SK-N-SH (cell line): Measurements from ENCODE around the gene GRIA1. TPM values are rescaled to one million over a fixed set of nuclear protein-coding genes. Genes with fewer than 3 reads are reported as not detected.

ENCODE experiments used
- CTCF ChIA-PET: fragments of 300-600, 350-600 bp; formaldehyde crosslinking; extraction: SDS; loops from one replicate; lab custom pipeline; 2021; lab: Yijun Ruan, JAX
- POLR2A ChIA-PET: fragments of 350-600 bp; sonication (Branson Sonifier 250); formaldehyde crosslinking; extraction: SDS; loops from one replicate; lab custom pipeline; 2020; ENCODE audit warnings: antibody characterized with exemption, inconsistent platforms; lab: Yijun Ruan, JAX
- DNase-seq: peaks from one replicate; pipeline ENCODE4 v3.0.0; 2012
- H2AFZ ChIP-seq: fragments of 200-600 bp; sonication (generic); 2 replicates; pipeline ENCODE4 v1.8.1; 2016; ENCODE audit warnings: antibody characterized with exemption, mild to moderate bottlenecking, low read depth
- H3F3A ChIP-seq: fragments of 200-600 bp; sonication (generic); replicated peaks from 2 replicates; pipeline ENCODE3; 2016; ENCODE audit warnings: antibody characterized with exemption, mild to moderate bottlenecking; ENCODE audit not compliant: insufficient read depth
- H3K27ac ChIP-seq, 2 experiments: fragments of 200-500 bp in 1 of 2; fragments of 200-600 bp in 1 of 2; sonication (Bioruptor generic) in 1 of 2; sonication (generic), shearing (Covaris generic) in 1 of 2; 2 replicates each; pipeline versions ENCODE4 v1.5.1 to v1.6.1; 2014 to 2016; ENCODE audit warnings: low read depth in 2 of 2, inconsistent platforms in 1 of 2, low read length in 1 of 2, mild to moderate bottlenecking in 1 of 2, mixed read lengths in 1 of 2
- H3K27me3 ChIP-seq: fragments of 200-600 bp; sonication (generic), shearing (Covaris generic); 2 replicates; pipeline ENCODE4 v1.6.1; 2016; ENCODE audit warnings: mixed run types; ENCODE audit not compliant: insufficient read depth
- H3K36me3 ChIP-seq, 2 experiments: fragments of 200-500 bp in 1 of 2; fragments of 200-600 bp in 1 of 2; sonication (Bioruptor generic) in 1 of 2; sonication (generic) in 1 of 2; replicated peaks in 1 of 2; 2 replicates each; pipeline versions ENCODE3 to v1.5.1; 2014 to 2016; ENCODE audit warnings: low read length in 1 of 2, mild to moderate bottlenecking in 1 of 2; ENCODE audit not compliant: insufficient read depth in 2 of 2, control insufficient read depth in 1 of 2
- H3K4me1 ChIP-seq, 2 experiments: fragments of 200-500 bp in 1 of 2; fragments of 200-600 bp in 1 of 2; sonication (Bioruptor generic) in 1 of 2; sonication (generic), shearing (Covaris generic) in 1 of 2; 2 replicates each; pipeline versions ENCODE4 v1.5.1 to v1.6.1; 2014 to 2016; ENCODE audit warnings: low read depth in 1 of 2, low read length in 1 of 2, mixed run types in 1 of 2; ENCODE audit not compliant: insufficient read depth in 2 of 2, control insufficient read depth in 1 of 2
- H3K4me2 ChIP-seq: fragments of 200-600 bp; sonication (generic), shearing (Covaris generic); 2 replicates; pipeline ENCODE4 v1.6.1; 2017; ENCODE audit warnings: mixed run types
- H3K4me3 ChIP-seq, 2 experiments: fragments of 200-500 bp in 1 of 2; fragments of 200-600 bp in 1 of 2; sonication (Bioruptor generic) in 1 of 2; sonication (generic), shearing (Covaris generic) in 1 of 2; 2 replicates each; pipeline versions ENCODE4 v1.5.1 to v1.8.1; 2014 to 2016; ENCODE audit warnings: low read depth in 2 of 2, inconsistent platforms in 1 of 2, low read length in 1 of 2, mild to moderate bottlenecking in 1 of 2, mixed read lengths in 1 of 2, moderate library complexity in 1 of 2
- H3K79me2 ChIP-seq: fragments of 200-600 bp; sonication (generic); 2 replicates; pipeline ENCODE4 v1.8.1; 2017; ENCODE audit warnings: mild to moderate bottlenecking; ENCODE audit not compliant: insufficient read depth
- H3K9ac ChIP-seq: fragments of 200-600 bp; sonication (generic); 2 replicates; pipeline ENCODE4 v1.6.1; 2017; ENCODE audit warnings: mixed run types
- H3K9me2 ChIP-seq: fragments of 200-600 bp; sonication (generic); 2 replicates; pipeline ENCODE4 v1.6.1; 2017; ENCODE audit warnings: mixed run types
- H3K9me3 ChIP-seq: fragments of 200-600 bp; sonication (generic); 2 replicates; pipeline ENCODE4 v1.6.1; 2017; ENCODE audit warnings: mixed run types, mild to moderate bottlenecking, moderate library complexity
- H4K20me1 ChIP-seq: fragments of 200-600 bp; sonication (generic); 2 replicates; pipeline ENCODE4 v1.6.1; 2017; ENCODE audit warnings: mild to moderate bottlenecking, mixed run types; ENCODE audit not compliant: insufficient read depth
- ELF1 ChIP-seq: IDR thresholded peaks from 2 replicates; pipeline ENCODE4 v1.4.0; 2012
- FOXJ3 ChIP-seq: sonication (generic); formaldehyde crosslinking; IDR thresholded peaks from 2 replicates; pipeline ENCODE4 v1.5.1; 2020; ENCODE audit warnings: mild to moderate bottlenecking, missing genetic modification reagents
- MEF2A ChIP-seq: IDR thresholded peaks from 2 replicates; pipeline ENCODE4 v1.4.0; 2012; ENCODE audit warnings: low read depth, borderline replicate concordance
- MXI1 ChIP-seq: IDR thresholded peaks from 2 replicates; pipeline ENCODE4 v1.6.1; 2012; ENCODE audit warnings: mild to moderate bottlenecking, low read depth, low read length, improper control_type of control experiment
- NFIC ChIP-seq: IDR thresholded peaks from 2 replicates; pipeline ENCODE4 v1.4.0; 2012; ENCODE audit warnings: borderline replicate concordance
- RCOR1 ChIP-seq: fragments of 150-350 bp; IDR thresholded peaks from 2 replicates; pipeline ENCODE4 v1.6.1; 2017; ENCODE audit warnings: antibody characterized with exemption, low read length
- TCF12 ChIP-seq: IDR thresholded peaks from 2 replicates; pipeline ENCODE4 v1.4.0; 2012
- YY1 ChIP-seq: IDR thresholded peaks from 2 replicates; pipeline ENCODE4 v1.4.0; 2012; ENCODE audit warnings: low read depth, mild to moderate bottlenecking
- WGBS: methylation state at CpG from one replicate; pipeline ENCODE4 v1.1.6; 2017; ENCODE audit warnings: low lambda C conversion rate; 5-methylcytosine and 5-hydroxymethylcytosine counted together
- polyA plus RNA-seq, 3 experiments: library from polyadenylated mRNA; depleted of rRNA; stranded (reverse); fragments of >200 nt; gene quantifications; 2 replicates each; pipeline ENCODE4 v1.2.3, GENCODE V29; 2012
- TF ChIP-seq, protein P1 (sequence below): IDR thresholded peaks from 2 replicates; pipeline ENCODE4; 2012
- TF ChIP-seq, protein P2 (sequence below): fragments of 150-350 bp; IDR thresholded peaks from 2 replicates; pipeline ENCODE4 v1.6.1; 2017; ENCODE audit warnings: antibody characterized with exemption, low read length, low read depth, borderline replicate concordance
- TF ChIP-seq, protein P3 (sequence below): fragments of 200-600 bp; sonication (generic); IDR thresholded peaks from 2 replicates; pipeline ENCODE4 v1.6.1; 2017; ENCODE audit warnings: antibody characterized with exemption, mild to moderate bottlenecking, moderate library complexity
- TF ChIP-seq, protein P4 (sequence below): IDR thresholded peaks from 2 replicates; pipeline ENCODE4 v1.6.1; 2012; ENCODE audit warnings: mild to moderate bottlenecking, low read depth, low read length, moderate library complexity
- TF ChIP-seq, protein P5 (sequence below): IDR thresholded peaks from 2 replicates; pipeline ENCODE4 v1.4.0; 2012; ENCODE audit warnings: low read depth, borderline replicate concordance

The GRIA1 gene
- polyA plus RNA-seq, 1 of the 3 experiments (the other 2 are of a cell fraction), result 0.35 TPM

DNA sequence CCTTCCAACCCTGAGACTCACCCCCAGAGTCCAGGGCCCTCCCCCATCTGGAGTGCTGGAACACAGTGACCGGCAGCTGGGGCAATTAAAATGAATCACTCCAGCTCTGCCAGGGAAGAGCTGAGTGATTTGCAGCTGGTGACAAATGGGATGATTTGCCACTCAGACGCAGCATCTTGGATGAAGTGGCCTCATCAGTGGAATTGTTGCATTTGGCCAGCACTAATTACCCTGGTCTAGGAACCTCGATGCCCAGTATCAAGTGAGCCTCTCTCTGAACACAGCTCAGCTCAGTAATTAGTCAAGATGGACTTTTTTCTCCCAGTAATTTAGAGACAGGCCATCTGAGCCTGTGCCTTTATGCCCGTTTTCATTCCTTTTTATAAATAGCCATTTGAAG is 259.5 kb downstream of the GRIA1 start:
- Histone ChIP-seq H3K4me1 (peaks cover 0 to 21% of the 10 kb centered on the region in 2 experiments; a peak in 1 of 4 replicates), H3K27me3 (no peaks in the 10 kb centered on the region), H2AFZ (no peak overlapping the region), H3K27ac (no peak overlapping the region), H3K9ac (no peak overlapping the region), H4K20me1 (no peaks in the 10 kb centered on the region), H3K4me2 (no peak overlapping the region), H3K36me3 (no peaks in the 10 kb centered on the region), H3K9me3 (no peaks in the 10 kb centered on the region), H3K4me3 (no peak overlapping the region), H3K9me2 (no peaks in the 10 kb centered on the region), H3F3A (no peaks in the 10 kb centered on the region), H3K79me2 (no peaks in the 10 kb centered on the region)
- TF ChIP-seq MEF2A (no peak), TCF12 (peak; percentile 45)
- TF ChIP-seq, protein P1, sequence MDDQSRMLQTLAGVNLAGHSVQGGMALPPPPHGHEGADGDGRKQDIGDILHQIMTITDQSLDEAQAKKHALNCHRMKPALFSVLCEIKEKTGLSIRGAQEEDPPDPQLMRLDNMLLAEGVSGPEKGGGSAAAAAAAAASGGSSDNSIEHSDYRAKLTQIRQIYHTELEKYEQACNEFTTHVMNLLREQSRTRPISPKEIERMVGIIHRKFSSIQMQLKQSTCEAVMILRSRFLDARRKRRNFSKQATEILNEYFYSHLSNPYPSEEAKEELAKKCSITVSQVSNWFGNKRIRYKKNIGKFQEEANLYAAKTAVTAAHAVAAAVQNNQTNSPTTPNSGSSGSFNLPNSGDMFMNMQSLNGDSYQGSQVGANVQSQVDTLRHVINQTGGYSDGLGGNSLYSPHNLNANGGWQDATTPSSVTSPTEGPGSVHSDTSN, result peak; percentile 53; the same call in 1 of the 2 replicates
- DNase-seq, result no peak
- CTCF ChIA-PET, result interaction anchor here (1.2 kb wide), 1 partner anchor 253 kb away, joined by 3 read pairs; no protein-coding TSS in a partner anchor
- WGBS, result 32% methylated on average over 4 of the region's 4 CpGs
- POLR2A ChIA-PET, result interaction anchor here (0.7 to 0.8 kb wide), 2 partner anchors 28 to 648 kb away, joined by 3 read pairs; no protein-coding TSS in a partner anchor

DNA sequence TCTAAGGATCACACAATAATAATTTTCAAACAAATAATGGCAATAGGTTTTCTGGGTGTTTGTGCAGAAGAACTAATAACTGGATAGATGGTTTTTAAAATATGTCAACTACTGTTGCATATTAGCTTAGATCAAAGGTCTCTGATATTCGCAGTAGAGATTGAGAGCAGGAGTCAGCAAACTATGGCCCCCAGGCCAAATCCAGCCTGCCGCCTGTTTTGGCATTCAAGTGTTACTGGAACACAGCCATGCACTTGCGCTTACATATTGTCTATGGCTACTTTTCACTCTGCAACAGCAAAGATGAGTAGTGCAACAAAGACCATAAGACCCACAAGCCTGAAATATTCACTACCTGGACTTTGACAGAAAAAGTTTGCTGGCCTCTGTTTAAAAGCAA is 260.8 kb downstream of the GRIA1 start:
- no peaks in the 10 kb centered on the region for H3K79me2 ChIP-seq
- no peak overlapping the region for H3K4me3 ChIP-seq
- POLR2A ChIA-PET, result no interaction called here
- H3K4me1 ChIP-seq, result peaks cover 0 to 21% of the 10 kb centered on the region in 2 experiments; a peak in 1 of 4 replicates
- 68% methylated on average over 3 of the region's 3 CpGs for WGBS
- no peaks in the 10 kb centered on the region for H3K9me3 ChIP-seq
- no peak overlapping the region for H3K9ac ChIP-seq
- no peak overlapping the region for H3K27ac ChIP-seq
- no peaks in the 10 kb centered on the region for H3K36me3 ChIP-seq
- CTCF ChIA-PET, result no interaction called here
- no peak for DNase-seq
- no peaks in the 10 kb centered on the region for H3K27me3 ChIP-seq
- H2AFZ ChIP-seq, result no peak overlapping the region
- no peaks in the 10 kb centered on the region for H3K9me2 ChIP-seq
- H3F3A ChIP-seq, result no peaks in the 10 kb centered on the region
- H4K20me1 ChIP-seq, result no peaks in the 10 kb centered on the region
- TF ChIP-seq, protein P2, sequence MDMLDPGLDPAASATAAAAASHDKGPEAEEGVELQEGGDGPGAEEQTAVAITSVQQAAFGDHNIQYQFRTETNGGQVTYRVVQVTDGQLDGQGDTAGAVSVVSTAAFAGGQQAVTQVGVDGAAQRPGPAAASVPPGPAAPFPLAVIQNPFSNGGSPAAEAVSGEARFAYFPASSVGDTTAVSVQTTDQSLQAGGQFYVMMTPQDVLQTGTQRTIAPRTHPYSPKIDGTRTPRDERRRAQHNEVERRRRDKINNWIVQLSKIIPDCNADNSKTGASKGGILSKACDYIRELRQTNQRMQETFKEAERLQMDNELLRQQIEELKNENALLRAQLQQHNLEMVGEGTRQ, result no peak
- no peak for TF ChIP-seq RCOR1
- no peak for TF ChIP-seq FOXJ3
- no peak for TF ChIP-seq YY1
- TF ChIP-seq, protein P3, sequence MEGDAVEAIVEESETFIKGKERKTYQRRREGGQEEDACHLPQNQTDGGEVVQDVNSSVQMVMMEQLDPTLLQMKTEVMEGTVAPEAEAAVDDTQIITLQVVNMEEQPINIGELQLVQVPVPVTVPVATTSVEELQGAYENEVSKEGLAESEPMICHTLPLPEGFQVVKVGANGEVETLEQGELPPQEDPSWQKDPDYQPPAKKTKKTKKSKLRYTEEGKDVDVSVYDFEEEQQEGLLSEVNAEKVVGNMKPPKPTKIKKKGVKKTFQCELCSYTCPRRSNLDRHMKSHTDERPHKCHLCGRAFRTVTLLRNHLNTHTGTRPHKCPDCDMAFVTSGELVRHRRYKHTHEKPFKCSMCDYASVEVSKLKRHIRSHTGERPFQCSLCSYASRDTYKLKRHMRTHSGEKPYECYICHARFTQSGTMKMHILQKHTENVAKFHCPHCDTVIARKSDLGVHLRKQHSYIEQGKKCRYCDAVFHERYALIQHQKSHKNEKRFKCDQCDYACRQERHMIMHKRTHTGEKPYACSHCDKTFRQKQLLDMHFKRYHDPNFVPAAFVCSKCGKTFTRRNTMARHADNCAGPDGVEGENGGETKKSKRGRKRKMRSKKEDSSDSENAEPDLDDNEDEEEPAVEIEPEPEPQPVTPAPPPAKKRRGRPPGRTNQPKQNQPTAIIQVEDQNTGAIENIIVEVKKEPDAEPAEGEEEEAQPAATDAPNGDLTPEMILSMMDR, result no peak
- no peak overlapping the region for H3K4me2 ChIP-seq

DNA sequence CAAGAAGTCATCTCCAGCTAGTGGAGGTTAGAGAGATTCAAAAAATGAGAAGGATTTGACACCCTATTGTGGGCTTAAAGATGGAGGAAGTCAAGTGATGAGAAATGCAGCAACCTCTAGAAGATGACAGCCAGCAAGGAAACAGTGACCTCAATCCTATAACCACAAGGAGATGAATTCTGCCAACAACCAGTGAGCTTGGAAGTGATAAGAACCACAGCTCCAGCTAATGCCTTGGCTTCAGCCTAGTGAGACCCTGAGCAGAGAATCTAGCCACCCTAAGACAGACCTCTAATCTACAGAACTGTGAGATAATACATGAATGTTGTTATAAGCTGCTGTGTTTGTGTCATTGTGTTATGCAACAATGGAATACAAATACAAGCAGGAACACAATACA is 262.4 kb downstream of the GRIA1 start:
- Histone ChIP-seq H3K36me3 (no peaks in the 10 kb centered on the region), H3K4me3 (no peak overlapping the region), H3F3A (no peaks in the 10 kb centered on the region), H4K20me1 (no peaks in the 10 kb centered on the region), H3K4me1 (peaks cover 0 to 21% of the 10 kb centered on the region in 2 experiments; a peak in 1 of 4 replicates), H3K9me3 (no peaks in the 10 kb centered on the region), H3K27ac (no peak overlapping the region), H2AFZ (no peak overlapping the region), H3K27me3 (no peaks in the 10 kb centered on the region), H3K4me2 (no peak overlapping the region), H3K9me2 (no peaks in the 10 kb centered on the region), H3K79me2 (no peaks in the 10 kb centered on the region), H3K9ac (no peak overlapping the region)
- CTCF ChIA-PET, result interaction anchor here (1.4 kb wide), 1 partner anchor 258 kb away, joined by 3 read pairs; no protein-coding TSS in a partner anchor
- no peak for DNase-seq
- POLR2A ChIA-PET, result no interaction called here
- TF ChIP-seq, protein P4, sequence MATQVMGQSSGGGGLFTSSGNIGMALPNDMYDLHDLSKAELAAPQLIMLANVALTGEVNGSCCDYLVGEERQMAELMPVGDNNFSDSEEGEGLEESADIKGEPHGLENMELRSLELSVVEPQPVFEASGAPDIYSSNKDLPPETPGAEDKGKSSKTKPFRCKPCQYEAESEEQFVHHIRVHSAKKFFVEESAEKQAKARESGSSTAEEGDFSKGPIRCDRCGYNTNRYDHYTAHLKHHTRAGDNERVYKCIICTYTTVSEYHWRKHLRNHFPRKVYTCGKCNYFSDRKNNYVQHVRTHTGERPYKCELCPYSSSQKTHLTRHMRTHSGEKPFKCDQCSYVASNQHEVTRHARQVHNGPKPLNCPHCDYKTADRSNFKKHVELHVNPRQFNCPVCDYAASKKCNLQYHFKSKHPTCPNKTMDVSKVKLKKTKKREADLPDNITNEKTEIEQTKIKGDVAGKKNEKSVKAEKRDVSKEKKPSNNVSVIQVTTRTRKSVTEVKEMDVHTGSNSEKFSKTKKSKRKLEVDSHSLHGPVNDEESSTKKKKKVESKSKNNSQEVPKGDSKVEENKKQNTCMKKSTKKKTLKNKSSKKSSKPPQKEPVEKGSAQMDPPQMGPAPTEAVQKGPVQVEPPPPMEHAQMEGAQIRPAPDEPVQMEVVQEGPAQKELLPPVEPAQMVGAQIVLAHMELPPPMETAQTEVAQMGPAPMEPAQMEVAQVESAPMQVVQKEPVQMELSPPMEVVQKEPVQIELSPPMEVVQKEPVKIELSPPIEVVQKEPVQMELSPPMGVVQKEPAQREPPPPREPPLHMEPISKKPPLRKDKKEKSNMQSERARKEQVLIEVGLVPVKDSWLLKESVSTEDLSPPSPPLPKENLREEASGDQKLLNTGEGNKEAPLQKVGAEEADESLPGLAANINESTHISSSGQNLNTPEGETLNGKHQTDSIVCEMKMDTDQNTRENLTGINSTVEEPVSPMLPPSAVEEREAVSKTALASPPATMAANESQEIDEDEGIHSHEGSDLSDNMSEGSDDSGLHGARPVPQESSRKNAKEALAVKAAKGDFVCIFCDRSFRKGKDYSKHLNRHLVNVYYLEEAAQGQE, result no peak
- no peak for TF ChIP-seq ELF1
- TF ChIP-seq, protein P5, sequence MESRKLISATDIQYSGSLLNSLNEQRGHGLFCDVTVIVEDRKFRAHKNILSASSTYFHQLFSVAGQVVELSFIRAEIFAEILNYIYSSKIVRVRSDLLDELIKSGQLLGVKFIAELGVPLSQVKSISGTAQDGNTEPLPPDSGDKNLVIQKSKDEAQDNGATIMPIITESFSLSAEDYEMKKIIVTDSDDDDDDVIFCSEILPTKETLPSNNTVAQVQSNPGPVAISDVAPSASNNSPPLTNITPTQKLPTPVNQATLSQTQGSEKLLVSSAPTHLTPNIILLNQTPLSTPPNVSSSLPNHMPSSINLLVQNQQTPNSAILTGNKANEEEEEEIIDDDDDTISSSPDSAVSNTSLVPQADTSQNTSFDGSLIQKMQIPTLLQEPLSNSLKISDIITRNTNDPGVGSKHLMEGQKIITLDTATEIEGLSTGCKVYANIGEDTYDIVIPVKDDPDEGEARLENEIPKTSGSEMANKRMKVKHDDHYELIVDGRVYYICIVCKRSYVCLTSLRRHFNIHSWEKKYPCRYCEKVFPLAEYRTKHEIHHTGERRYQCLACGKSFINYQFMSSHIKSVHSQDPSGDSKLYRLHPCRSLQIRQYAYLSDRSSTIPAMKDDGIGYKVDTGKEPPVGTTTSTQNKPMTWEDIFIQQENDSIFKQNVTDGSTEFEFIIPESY, result no peak
- TF ChIP-seq NFIC, result no peak
- TF ChIP-seq MXI1, result no peak
- no peak for TF ChIP-seq MEF2A
